Stimulated activated naive CD4-positive, alpha-beta T cell (primary cell): Measurements from ENCODE around the gene FLNA.
"Not testable (repeated sequence)": the region's sequence is repeated elsewhere in the genome, so short reads cannot be mapped to it uniquely, and the experiment has no call there.

Experiments
- DNase-seq, 6 experiments: peaks; one replicate each; lab custom pipeline; 2025; lab: John Stamatoyannopoulos, UW

The FLNA gene

DNA sequence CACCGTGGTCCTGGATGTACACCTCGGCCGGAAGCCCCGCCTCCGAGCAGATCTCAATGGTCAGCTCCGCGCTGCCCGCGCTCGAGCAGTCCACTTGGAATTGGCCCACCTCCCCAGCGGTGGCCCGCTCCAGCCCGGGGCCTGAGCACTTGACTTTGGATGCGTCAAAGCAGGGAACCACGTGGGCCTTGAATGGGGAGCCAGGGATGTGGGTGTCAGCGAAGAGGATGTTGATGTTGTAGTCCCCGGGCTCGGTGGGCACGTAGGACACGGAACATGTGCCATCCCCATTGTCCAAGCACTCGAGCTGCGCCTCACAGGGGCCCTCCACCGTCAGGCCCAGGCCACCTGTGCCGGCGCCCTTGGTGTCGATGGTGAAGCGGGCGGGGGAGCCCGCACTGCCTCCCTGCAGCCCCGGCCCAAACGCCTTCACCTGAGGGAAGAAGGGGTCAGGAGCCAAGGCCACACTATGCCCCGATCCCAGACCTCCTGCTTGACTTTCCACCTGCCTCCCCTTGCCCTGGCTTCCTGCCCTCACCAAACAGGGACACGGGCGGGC, 14.2 kb downstream of the FLNA start:
- no peak for DNase-seq

DNA sequence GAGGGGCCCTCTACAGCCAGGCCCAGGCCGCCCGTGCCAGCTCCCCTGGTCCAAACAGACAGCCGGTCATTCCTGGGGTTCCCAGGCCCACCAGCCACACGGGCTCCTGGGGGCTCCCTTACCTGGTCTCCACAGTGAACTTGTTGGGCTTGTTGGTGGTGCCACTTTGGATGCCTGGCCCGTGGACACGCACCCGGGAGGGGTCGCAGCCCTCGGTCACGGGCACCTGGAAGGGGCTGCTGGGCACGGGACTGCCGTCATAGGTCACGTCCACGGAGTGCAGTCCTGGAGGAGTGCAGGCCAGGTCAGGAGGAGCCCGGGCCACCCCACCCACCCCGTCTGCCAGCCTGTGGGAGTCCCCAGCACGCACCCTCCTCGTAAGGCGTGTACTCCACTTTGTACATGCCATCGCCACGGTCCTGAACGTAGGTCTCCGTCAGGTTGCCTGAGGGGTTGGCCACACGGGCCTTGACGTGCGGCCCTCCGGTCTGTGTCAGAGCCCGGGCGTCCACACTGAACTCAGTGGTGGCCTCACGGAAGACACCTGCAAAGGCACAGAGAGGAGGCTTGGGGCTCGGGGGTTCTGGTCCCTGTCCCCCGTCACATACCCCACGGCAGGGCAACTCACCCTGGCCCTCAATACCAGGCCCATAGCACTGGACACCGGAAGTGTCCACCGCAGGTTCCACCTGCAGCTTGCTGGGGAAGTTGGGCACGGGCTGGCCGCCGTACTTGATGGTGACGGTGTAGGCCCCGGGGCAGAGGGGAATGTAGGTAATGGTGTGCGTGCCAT, 14.9 kb downstream of the FLNA start:
- no peak for DNase-seq

- DNase-seq = no peak
Observed at GRCh38 chrX:154358829-154359228, 15.6 kb downstream of the FLNA start.

- DNase-seq = no peak
Observed at GRCh38 chrX:154358011-154358410, 16.4 kb downstream of the FLNA start.

GRCh38 chrX:154357205-154357604, 17.2 kb downstream of the FLNA start:
- DNase-seq = no peak

- DNase-seq = no peak
Observed at GRCh38 chrX:154356596-154356995, 17.8 kb downstream of the FLNA start.

- DNase-seq = no peak
Observed at GRCh38 chrX:154355776-154356140, 18.7 kb downstream of the FLNA start.

DNA sequence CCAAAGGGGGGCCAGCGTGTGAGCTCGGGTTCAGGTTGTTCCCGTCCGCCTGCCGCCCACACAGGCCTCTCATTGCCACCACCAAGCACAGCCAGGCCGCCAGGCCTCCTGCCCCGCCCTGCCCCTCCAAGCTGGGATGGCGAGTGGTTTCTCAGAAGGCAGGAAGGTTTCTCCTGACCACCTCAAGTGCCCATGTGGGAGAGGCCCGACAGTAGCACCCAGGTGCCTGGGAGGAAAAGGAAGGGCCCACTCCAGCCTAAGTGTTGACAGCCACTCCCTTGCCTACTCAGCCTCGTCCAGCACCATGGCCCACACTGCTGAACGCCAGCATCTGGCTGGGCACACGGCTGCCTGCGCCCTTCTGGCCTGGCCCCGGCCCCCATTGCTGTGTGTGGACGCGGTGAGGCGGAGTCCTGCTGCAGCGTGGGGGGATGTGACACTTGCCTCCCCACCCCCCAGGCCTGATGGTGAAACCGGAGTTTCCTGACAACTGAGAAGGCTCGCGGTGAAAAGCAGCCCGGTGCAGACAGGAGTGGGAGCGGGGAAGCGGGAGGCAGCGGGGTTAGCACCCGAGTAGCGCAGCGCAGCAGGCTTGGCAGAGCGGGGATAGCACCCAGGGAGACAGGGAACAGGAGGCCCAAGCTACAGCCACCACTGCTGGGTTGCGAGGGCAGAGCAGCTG, 19.2 kb downstream of the FLNA start:
- no peak for DNase-seq

DNA sequence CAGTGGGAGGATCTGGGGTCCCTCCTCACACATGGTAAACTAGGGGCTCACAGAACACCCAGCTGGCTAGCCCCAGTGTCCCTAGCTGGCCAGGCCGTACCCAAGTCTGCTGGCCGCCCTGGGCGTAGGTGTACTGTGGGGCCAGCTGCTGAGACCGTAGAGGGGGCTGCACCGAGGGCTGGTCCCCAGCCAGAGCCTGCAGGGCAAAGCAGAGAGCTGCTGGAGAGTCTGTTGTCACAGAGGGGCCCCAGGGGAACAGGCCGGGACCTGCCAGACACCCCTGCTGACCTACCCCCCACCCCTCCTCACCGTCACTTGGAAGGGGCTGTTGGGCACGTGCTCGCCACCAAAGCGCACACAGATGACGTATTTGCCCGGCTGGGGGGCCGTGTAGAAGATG, 19.9 kb downstream of the FLNA start:
- DNase-seq = no peak

GRCh38 chrX:154354013-154354412, 20.4 kb downstream of the FLNA start:
- DNase-seq = no peak

- DNase-seq = no peak
Observed at GRCh38 chrX:154353172-154353843, 21.1 kb downstream of the FLNA start.

- DNase-seq = no peak
Observed at GRCh38 chrX:154352466-154352865, 22.0 kb downstream of the FLNA start.

DNA sequence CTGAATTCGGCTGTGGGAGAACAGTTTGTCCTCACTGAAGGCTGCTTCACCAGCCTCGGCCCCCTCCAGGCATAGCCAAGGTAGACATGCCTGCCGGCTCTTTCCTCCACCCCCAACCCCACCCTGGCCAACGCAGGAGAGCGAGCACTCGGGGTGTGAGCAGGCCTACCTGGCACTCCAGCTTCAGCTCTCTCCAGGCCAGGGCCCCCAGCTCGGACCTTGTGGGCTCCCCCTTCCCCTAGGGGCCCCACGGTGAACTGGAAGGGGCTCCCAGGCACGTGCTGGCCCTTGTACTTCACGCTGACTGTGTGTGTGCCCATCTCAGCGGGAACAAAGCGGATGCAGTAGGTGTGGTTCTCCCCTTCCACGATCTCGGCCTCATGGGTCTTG, 22.4 kb downstream of the FLNA start:
- no peak for DNase-seq

DNA sequence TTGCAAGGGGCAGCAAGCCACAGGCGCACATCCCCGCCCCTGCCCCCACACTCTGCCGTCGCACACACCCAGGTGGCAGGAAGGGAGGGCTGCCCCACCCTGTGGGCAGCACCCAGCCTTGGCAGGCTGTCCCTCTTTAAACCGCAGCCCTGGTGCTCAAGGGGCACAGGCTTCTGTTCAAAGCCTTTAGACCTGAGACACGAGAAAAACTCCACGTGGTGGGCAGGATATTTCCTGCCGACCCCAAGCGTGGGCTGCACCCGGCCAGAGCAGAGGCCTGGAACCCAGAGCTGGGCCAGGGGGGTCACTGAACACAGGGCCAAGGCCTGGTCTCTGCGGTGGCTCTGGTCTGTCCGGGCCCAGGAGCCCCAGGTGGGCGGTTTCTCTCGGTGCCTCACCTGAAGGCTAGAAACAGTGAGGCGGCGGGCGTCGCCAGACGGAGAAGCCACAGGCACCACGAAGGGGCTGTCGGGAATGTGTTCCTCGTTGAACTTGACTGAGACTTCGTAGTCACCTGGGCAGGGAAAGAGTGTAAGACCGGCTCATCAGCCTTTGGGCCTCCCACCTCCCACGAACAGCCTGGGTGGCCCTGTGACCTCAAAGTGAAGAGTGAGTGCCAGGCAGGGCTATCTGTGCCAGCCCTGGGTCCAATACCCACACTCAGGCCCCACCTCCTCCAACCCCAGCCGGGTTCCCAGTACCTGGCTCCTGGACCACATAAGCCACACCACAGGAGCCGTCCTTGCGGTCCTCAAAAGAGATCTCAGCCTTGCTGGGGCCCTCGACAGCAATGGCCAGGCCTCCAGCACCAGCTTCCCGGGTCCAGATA, 23.0 kb downstream of the FLNA start:
- peak in 3 of 6 experiments; percentile 13 to 33 (median 17) for DNase-seq

GRCh38 chrX:154350429-154351182, 23.8 kb downstream of the FLNA start:
- no peak for DNase-seq

DNA sequence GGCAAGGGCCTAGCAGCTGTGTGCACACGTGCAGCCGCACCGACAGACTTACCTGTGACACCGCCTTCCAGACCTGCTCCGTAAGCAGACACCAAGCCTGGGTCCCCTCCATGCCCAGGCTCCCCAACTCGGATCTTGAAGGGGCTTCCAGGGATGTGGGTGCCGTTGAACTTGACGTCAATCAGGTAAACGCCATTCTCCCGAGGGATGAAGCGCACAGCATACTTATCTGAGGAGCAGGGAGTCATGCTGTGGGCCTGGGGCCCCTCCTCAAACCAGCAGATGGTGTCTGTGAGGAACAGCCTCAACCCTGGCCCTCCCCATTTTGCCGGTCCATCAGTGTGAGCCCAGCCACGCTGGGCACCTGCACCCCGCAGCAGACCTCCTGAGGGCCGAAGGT, 24.5 kb downstream of the FLNA start:
- DNase-seq = no peak

DNA sequence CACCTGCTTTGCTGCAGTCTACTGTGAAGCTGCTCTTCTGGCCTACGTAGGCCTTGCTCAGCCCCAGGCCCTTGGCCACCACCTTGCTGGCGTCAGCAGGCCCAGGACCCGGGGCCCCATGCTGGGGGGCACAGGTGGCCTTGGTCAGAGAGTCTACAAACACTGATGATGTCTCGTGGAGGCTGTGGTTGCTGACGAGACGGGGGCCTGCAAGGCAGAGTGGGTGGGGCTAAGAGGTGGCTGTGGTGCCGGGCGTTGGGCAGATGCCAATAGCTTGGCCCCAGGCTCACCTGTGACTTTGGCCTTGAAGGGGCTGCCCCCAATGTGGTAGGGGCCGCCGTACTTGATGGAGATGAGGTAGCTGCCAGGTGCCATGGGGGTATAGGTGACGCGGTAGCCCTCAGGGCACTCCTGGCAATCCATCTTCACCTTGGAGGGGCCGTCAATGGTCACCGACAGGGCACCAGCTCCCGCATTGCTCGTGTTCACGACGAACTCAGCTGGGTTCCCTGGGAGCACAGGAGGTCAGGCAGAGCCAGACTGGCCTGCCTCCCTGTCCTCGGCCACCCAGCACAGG, 25.0 kb downstream of the FLNA start:
- no peak for DNase-seq

GRCh38 chrX:154348646-154349358, 25.6 kb downstream of the FLNA start:
- DNase-seq = no peak

- no peak for DNase-seq
Observed at GRCh38 chrX:154348114-154348531, 26.3 kb downstream of the FLNA start.

- not testable (repeated sequence) for DNase-seq
Observed at GRCh38 chrX:154343620-154344019, 30.8 kb downstream of the FLNA start.
